Brain pericyte (primary cell): Measurements from ENCODE around the gene MUC4.
"Not testable (repeated sequence)": the region's sequence is repeated elsewhere in the genome, so short reads cannot be mapped to it uniquely, and the experiment has no call there.

ENCODE experiments used
- DNase-seq: peaks from one replicate; pipeline ENCODE4 v3.0.0-alpha.2; 2012; ENCODE audit warnings: low read depth, low spot score

MUC4 gene

DNA sequence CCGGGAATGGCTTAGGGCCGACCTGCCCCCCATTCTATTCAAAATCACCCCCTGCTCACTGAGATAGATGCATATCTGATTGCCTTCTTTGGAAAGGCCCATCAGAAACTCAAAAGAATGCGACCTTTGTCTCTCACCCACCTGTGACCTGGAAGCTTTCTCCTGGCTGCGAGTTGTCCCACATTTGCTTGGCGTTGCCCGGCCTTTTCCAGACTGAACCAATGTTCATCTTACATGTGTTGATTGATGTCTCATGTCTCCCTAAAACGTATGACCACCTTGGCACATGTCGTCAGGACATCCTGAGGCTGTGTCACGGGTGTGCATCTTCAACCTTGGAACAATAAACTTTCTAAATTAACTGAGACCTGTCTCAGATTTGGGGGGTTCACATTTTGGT, 94.3 kb downstream of the MUC4 start:
- no peak for DNase-seq

DNA sequence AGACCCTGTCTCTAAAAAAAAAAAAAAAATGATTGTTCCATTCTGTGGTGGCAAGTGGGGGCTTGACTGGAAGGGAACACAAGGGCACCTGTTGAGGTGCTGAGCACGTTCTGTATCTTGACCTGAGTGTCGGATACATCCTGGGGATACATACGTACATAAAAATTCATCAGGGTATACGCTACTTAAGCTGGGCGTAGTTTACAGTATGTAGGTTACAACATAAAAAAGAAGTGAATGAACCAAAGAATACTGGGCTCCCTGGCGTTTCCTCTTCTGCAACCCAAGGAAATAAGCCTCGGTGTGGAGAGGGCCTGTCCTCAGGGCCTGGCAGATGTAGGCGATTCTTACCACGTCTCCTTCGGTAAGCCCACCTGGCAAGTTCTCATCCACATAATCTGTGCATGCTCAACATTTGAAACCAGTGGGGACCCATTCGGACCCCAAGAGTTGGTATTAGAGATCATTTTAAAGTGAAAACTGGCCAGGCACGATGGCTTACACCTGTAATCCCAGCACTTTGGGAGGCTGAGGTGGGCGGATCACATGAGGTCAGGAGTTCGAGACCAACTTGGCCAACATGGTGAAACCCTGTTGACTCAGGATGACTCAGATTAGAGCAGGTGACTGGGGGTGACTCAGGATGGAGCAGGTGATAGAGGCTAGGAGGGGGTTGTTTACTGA, 96.0 kb downstream of the MUC4 start:
- no peak for DNase-seq

DNA sequence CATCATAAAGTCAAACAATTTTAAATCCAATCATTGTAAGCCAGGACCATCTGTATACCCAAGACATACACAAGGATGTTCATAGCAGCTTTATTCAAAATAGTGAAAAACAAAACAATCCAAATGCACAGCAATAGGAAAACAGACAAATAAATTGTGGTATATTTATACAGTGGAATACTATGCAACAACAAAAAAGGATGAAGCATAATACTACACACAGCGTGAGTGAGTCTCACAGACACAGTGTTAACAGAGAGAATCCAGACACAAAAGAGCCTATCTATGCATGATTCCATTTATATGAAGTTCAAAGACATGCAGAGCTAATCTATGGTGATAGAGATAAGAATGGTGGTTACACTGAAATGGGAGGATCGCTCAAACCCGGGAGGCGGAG, 96.6 kb downstream of the MUC4 start:
- no peak for DNase-seq

DNA sequence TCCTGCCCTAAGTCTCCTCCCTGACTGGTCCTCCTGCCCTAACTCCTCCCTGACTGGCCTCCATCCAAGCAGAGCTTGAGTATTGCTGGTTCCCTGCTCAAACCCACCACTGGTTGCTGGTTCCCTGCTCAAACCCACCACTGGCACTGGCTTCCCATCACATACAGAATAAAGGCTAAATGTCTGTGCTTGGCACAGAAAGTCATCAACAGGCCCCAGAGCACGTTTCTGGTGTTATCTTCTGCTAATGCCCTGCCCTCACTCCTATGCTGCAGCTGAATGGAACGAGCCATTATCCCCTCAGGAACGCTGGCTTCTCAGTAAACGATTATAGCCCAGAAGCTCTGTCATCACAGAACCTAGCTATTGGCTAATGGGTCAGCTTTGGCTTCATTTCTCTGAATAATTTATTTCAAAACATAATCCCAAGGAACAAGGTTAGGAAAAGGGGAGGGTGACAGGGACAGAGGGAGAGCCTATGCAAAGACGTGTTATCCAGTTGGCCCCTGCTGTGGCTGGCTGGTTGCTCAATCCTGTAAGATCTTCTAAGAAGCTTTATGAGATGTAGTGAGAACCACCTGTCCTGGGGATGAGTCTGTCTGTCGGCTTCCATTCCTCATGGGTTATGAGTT, 97.2 kb downstream of the MUC4 start:
- DNase-seq, result no peak

DNA sequence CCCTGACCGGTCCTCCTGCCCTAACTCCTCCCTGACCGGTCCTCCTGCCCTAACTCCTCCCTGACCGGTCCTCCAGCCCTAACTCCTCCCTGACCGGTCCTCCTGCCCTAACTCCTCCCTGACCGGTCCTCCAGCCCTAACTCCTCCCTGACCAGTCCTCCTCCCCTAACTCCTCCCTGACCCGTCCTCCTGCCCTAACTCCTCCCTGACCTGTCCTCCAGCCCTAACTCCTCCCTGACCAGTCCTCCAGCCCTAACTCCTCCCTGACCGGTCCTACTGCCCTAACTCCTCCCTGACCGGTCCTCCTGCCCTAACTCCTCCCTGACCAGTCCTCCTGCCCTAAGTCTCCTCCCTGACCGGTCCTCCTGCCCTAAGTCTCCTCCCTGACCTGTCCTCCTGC, 98.6 kb downstream of the MUC4 start:
- DNase-seq, result not testable (repeated sequence)

DNA sequence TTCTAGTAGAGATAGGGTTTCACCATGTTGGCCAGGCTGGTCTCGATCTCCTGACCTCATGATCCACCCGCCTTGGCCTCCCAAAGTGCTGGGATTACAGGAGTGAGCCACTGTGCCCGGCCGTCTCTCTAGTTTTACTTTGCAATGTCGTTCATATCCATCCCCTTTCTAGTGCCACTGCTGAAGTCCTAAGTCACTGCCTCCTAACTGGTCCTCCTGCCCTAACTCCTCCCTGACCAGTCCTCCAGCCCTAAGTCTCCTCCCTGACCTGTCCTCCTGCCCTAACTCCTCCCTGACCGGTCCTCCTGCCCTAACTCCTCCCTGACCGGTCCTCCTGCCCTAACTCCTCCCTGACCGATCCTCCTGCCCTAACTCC, 99.2 kb downstream of the MUC4 start:
- DNase-seq, result not testable (repeated sequence)

DNA sequence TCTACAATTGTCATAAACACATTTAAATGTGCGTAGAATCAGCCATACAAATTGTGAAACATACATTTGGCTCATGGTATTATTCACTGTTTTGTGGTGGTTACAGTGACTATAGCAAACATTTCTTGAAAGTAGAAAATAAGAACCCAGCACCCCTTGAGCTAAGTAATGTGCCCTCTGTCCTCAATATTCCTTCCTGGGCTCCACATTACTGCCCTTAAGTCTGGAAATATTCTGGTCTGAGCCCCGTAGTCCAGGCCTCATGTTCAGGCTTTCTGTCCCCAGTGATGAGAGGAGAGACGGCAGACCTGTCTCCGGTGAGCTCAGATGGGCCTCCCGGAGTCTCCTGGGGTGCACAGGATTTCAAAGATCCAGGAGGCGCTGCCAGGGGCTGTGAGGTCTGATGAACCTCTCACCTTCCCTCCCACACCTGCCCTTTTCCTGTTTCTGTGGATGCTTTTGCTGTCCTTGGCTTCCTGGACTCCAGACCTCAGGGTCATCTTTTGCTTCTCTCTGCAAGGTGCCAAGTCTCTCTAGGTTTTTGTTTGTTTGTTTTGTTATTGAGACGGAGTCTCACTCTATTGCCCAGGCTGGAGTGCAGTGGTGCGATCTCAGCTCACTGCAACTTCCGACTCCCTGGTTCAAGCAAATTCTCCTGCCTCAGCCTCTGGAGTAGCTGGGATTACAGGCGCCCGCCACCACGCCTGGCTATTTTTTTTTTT, 99.8 kb downstream of the MUC4 start:
- no peak for DNase-seq

DNA sequence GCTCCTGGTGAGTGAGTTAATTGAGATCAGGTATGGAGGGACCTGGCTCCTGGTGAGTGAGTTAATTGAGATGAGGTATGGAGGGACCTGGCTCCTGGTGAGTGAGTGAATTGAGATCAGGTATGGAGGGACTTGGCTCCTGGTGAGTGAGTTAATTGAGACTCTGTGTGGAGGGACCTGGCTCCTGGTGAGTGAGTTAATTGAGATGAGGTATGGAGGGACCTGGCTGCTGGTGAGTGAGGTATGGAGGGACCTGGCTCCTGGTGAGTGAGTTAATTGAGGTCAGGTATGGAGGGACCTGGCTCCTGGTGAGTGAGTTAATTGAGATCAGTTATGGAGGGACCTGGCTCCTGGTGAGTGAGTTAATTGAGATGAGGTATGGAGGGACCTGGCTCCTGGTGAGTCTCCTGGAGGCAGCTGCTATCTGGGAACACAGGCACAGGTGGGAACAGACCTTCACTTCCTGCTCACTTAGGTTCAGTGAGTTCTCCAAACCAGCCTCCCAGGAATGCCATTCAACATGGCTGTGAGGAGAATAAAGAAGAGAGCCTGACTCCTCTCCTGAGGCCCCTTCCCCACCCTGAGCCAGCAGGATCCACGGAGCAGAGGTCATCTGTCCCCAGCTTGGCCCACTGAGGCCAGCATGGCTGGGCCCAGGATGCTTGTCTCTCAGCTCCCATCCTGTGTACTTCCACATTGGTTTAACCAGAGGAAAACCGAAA, 100.5 kb downstream of the MUC4 start:
- DNase-seq, result not testable (repeated sequence)

DNA sequence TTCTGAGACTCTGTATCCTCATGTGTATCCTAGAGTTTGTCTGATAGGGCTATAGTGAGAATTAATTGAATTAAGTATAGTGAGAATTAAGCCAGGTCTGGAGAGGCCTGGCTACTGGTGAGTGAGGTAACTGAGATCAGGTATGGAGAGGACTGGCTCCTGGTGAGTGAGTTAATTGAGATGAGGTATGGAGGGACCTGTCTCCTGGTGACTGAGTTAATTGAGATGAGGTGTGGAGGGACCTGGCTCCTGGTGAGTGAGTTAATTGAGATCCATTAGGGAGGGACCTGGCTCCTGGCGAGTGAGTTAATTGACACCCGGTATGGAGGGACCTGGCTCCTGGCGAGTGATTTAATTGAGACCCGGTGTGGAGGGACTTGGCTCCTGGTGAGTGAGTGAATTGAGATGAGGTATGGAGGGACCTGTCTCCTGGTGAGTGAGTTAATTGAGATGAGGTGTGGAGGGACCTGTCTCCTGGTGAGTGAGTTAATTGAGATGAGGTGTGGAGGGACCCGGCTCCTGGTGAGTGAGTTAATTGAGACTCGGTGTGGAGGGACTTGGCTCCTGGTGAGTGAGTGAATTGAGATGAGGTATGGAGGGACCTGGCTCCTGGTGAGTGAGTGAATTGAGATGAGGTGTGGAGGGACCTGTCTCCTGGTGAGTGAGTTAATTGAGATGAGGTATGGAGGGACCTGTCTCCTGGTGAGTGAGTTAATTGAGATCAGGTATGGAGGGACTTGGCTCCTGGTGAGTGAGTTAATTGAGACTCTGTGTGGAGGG, 101.4 kb downstream of the MUC4 start:
- DNase-seq, result not testable (repeated sequence)

DNA sequence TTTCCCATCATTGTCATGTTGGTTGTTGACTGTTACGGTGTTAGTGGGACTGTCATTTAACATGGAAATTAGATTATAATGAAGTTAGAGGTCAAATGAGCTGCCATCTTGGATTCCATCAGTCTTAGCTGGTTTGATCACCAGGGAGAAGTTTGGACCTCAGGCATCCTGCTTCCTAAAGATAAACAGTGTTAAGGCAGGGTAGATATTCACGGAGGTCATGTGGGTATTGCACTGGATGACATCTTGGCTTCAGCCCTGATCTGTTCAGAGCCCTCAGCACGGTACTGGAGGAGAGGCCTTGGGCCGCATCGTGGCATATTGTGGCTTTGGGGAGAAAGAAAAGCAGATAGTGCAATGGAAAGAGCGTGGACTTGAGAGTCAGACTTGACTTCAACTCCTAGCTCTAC, 102.0 kb downstream of the MUC4 start:
- DNase-seq, result no peak

DNA sequence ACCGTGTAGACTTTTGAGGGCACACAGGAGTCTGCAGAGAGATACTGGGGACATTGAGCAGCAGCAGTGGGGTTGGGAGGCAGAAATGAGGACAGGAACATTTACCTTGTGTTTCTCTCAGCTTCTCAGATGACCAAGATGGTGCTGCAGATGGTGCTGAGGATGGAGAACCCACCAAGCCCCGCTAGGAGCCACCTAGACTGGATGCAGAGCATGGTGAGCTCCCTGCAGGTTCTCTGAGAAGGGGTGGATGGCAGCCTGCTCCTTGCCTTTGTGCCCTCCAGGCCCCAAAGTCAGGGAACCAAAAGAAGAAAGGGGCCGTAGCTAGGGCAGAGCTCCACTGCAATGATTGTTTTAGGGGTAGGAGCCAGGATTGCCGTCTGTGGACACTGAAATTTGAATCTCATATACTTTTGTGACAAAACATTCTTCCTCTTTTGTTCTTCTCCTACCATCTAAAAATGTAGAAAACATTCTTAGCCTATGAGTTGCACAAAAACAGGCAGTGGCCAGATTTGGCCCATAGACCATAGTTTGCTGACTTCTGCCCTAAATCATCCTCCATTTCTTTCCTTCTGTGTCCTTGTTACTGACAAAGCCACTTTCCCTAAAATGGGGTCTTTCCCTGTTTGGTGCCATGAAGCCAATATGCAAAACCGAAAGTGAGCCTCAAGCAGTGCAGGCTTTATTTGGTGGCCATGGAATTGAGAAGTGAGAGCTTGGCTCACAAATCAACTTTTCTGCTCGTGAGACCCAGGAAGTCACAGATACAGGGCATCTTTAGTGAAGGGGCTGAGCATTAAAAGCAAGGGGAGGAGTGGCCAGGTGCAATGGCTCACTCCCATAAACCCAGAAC, 102.9 kb downstream of the MUC4 start:
- DNase-seq, result no peak

DNA sequence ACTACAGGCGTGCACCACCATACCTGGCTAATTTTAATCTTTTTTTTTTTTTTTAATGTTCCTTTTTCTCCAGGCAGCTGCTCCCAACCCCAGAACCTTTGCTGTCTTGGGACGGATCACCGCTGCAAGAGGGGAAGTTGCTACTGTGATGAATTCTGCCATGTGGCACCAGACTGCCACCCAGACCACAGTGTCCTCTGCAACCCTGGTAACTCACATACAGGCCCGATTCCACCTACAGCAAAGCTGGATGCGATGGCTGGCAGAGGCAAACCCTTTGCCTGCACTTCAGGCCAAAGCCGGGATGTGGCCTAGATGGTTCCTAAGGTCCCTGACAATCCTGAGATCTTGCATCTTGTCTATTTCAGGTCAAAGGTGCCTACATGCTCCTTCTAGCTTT, 103.7 kb downstream of the MUC4 start:
- DNase-seq, result no peak

DNA sequence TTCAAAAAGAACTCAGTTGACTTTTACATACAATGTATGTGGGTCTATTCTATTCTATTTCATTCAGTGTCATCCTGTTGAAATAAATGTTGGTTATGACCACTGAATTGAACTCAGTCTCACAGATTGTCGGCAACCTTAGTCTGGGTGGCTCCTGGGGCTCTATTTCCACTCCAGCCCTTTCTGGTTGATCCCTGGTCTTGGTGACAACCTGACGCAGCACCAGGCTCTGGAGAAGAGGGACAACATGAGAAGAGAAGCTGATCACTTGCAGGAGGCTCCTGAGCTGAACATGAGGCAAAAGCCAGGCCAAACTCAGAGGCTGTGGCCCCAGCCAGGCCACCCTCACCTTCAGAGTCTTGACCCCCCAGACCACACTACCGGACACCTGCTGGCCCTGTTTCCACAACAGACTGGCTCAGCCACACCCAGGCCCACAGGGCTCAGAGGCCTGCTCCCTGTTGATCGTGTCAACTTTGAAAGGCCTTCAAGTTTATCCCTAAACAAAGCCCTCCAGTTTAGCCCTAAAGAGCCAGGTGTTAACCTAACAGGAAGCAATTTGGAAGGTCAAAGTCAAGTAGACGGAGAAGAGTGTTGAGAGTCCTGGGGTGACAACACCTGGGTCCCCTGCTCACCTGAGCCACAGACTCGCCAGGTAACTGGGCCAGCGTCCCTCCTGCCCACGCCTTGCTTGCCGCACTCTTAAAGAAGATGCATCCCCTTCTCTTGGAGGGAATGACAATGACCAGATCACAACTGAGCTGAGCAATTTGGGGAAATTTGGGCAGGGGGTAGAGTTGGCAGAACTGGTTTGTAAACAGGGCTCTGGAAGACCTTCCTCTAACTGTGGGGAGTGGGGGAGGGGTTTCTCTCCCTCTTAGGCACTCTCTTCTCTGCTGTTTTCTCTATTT, 106.4 kb downstream of the MUC4 start:
- DNase-seq, result no peak

DNA sequence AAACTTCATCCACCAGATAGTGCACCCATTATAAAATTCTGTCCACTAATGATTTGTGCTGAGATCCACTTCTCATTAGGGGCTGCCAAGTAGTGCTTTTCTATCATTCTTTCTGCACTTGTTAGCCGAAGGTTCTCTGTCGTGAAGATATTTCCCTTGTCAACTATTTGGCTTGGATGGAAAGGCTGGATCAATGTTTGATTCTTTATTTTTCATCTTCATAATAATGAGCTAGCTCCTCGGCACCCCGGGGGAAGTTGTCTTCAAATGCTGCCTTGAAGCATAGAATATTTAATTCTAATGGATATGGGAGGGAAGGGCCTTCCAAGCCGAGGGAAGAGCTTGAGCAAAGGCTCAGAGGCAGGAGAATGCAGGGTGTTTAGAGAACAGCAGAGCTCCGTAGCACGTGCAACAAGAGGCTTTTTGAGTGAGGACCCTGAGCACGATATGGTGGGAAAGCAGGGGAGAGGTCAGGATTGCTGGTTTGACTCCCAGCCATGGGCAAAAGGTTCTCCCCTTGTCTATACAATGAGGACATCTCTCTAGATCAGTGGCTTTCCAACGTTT, 107.2 kb downstream of the MUC4 start:
- DNase-seq, result no peak

DNA sequence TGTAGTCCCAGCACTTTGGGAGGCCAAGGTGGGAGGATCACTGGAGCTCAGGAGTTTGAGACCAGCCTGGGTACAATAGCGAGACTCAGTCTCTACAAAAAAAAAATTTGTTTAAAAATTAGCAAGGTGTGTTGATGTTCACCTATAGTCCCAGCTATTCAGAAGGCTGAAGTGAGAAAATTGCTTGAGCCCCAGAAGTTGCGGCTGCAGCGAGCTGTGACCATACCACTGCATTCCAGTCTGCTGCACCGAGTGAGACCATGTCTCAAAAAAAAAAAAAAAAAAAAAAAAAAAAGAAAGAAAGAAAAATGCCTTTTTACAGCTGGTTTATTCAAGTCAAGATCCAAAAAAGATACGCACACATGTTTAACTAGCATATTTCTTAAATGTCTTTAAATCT, 108.0 kb downstream of the MUC4 start:
- no peak for DNase-seq

DNA sequence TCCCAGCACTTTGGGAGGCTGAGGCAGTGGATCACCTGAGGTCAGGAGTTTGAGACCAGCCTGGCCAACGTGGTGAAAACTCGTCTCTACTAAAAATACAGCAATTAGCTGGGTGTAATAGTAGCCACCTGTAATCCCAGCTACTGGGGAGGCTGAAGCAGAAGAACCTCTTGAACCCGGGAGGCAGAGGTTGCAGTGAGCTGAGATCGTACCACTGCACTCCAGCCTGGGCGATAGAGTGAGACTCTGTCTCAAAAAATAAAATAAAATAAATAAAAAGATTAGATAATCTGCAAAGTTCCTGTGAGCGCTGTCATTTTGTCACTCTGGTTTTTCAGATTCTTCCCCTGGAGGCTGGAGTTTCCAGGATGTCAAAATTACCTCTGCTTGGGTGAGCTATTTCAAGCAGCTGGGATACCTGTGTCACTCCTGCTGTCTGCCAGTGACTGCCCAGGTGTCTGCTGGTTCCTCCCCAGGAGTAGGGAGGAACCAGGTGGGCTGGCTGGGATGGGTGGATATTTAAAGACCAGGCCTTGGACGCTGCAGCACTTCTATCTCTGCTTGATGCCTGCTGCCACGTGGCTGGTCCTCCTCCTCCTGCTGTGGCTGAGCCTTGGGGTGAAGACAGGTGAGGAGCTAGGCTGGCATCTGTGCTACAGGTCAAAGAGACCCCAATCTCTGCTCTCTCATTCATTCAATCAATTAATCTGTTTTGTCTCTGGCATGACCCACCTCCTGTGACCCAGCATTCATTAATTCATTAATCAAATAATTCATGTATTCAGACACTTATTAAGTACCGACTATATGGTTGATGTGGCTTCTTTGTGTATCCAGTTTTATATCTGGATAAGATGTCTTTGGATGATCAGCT, 110.5 kb downstream of the MUC4 start:
- no peak for DNase-seq

DNA sequence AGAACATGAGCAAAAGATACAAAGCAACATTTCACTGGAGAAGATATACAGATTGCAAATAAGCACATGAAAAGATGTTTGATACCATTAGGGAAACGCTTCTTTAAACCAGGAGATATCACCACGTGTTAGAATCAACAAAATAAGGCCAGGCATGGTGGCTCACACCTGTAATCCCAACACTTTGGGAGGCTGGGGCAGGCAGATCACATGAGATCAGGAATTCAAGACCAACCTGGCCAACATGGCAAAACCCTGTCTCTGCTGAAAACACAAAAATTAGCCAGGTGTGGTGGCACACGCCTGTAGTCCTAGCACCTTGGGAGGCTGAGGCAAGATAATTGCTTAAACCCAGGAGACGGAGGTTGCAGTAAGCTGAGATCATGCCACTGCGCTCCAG, 111.4 kb downstream of the MUC4 start:
- DNase-seq, result no peak

DNA sequence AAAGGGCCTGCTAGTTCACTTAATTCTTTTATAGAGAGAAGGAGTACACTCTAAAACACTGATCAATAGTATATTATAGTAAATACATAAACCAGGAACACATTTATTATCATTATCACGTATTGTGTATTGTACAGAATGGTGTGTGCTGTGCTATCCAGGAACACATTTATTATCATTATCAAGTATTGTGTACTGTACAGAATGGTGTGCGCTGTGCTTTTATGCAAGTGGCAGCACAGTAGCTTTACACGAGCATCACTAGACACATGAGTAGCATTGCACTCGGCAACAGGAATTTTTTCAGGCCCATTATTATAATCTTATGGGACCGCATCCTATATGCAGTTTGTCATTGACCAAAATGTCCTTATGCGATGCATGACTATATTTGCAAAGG, 111.9 kb downstream of the MUC4 start:
- DNase-seq, result no peak
